Adrenal gland (tissue), 12 donors: ENCODE results near the gene CAMTA1. TPM values are rescaled to one million over a fixed set of nuclear protein-coding genes. Genes with fewer than 3 reads are reported as not detected.

Experiments used
- DNase-seq, 7 donors: peaks; one replicate each; pipeline ENCODE4 v3.0.0-alpha.2; 2019 to 2020
- H3K27ac ChIP-seq, 5 donors: fragments of 200-600 bp; sonication (generic) in 4 of 5; 1 replicate in 3 of 5; 2 replicates in 2 of 5; pipeline versions ENCODE4 v1.5.1 to v1.8.0; 2016 to 2020; ENCODE audit warnings: mild to moderate bottlenecking in 1 of 5
- H3K27me3 ChIP-seq: fragments of 200-600 bp; 2 replicates; pipeline ENCODE4 v1.8.0; 2021
- H3K36me3 ChIP-seq, 2 donors: fragments of 200-600 bp; replicated peaks in 1 of 2; 1 replicate in 1 of 2; 2 replicates in 1 of 2; pipeline versions ENCODE4 v1.5.1 to v1.8.0; 2018 to 2022
- H3K4me1 ChIP-seq, 2 donors: fragments of 200-600 bp; replicated peaks in 1 of 2; 1 replicate in 1 of 2; 2 replicates in 1 of 2; pipeline versions ENCODE4 v1.5.1 to v1.8.0; 2018 to 2021
- H3K4me3 ChIP-seq, 4 donors: fragments of 200-600 bp; sonication (generic) in 3 of 4; one replicate each; pipeline ENCODE4 v1.5.1; 2016 to 2018
- H3K9me3 ChIP-seq, 3 donors: fragments of 200-600 bp; sonication (generic) in 1 of 3; replicated peaks in 1 of 3; 1 replicate in 2 of 3; 2 replicates in 1 of 3; pipeline versions ENCODE4 v1.5.1 to v1.8.0; 2016 to 2021
- CTCF ChIP-seq, 6 experiments: fragments of 450-650 bp in 4 of 6; fragments of 200-600 bp in 2 of 6; sonication (generic) in 1 of 6; IDR thresholded peaks; 1 replicate in 5 of 6; 2 replicates in 1 of 6; pipeline versions ENCODE4 v1.5.1 to v1.8.0; 2016 to 2021; ENCODE audit warnings: antibody characterized with exemption in 6 of 6, mild to moderate bottlenecking in 2 of 6, moderate library complexity in 1 of 6
- POLR2A ChIP-seq, 2 donors: fragments of 450-650 bp; IDR thresholded peaks; one replicate each; pipeline ENCODE4 v1.6.1; 2017; ENCODE audit warnings: antibody characterized with exemption in 2 of 2, mild to moderate bottlenecking in 2 of 2, moderate library complexity in 1 of 2
- WGBS, 4 donors: extraction: QIAGEN DNeasy Blood & Tissue Kit in 2 of 4; methylation state at CpG; one replicate each; pipeline versions ENCODE4 v1.1.5 to v1.1.7; 2013 to 2017; 5-methylcytosine and 5-hydroxymethylcytosine counted together
- intact Hi-C, 2 donors: fragments of 100-400 bp; cut with DNase I; formaldehyde crosslinking; loops; one replicate each; pipeline versions ENCODE4 v1.14.1 to v1.15.0; 2022 to 2023
- polyA plus RNA-seq, 3 donors: library from polyadenylated mRNA; stranded (reverse); fragments of 200-250 nt in 2 of 3; fragments of 350-450 nt in 1 of 3; fragmentation: Illumina TruSeq in 1 of 3; extraction: RNeasy Lipid Tissue Mini Kit (QIAGEN cat#74804) in 1 of 3; gene quantifications; one replicate each; pipeline ENCODE4 v1.2.3, GENCODE V29; 2013 to 2014
- total RNA-seq, 9 donors: library from RNA; depleted of rRNA in 4 of 9; stranded (reverse); fragments of >200 nt in 4 of 9; fragments of 120-200 nt in 1 of 9; fragmentation: NEBNext Ultra II Directional in 1 of 9; extraction: Animal tissue kit (Norgen Biotek cat#: 25700) in 1 of 9; gene quantifications; one replicate each; pipeline versions ENCODE4 v1.1.0 to v1.2.4, GENCODE V29; 2013 to 2023
- donor health status: healthy with polysubstance abuse.
- donor health status: Bipolar disorder and iron deficiency.
- donor health status: DM: yes; HTN: yes; CAD: no.
- donor health status: DM: no; HTN: no; CAD: no.
- donor health status: DM: no; HTN: no; CAD: no.
- donor health status: DM: yes; HTN: yes; CAD: no.

Gene CAMTA1
- total and polyA plus RNA-seq, 12 donors, result 62.9 to 141 (median 96.9) TPM

DNA sequence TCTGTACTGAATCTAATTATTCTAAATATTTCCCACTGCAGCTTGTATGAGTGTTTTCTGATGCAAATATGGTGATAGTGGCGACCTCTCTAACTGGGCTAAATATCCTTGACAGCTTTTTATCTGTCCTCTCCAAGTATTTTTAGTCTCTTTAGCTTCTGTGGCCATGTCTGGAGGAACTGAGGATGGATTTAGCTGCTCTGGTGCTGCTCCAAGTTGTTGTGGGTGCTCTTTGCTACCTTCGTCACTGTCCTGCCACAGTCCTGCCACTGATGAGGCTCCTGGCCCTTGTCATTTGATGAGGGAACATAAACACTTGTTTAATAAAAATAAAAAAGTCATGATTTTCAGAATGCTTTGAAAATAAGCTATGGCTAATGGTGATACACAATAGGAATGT, 15.9 kb downstream of the CAMTA1 start:
- Histone ChIP-seq H3K4me1 (peaks cover 34 to 50% of the 10 kb centered on the region in 2 donors), H3K27me3 (no peaks in the 10 kb centered on the region), H3K36me3 (no peaks in the 10 kb centered on the region), H3K9me3 (no peaks in the 10 kb centered on the region), H3K27ac (peak overlapping the region; percentile 27 to 77 (median 74)), H3K4me3 (no peak overlapping the region)
- 42 to 66% (median 55%) methylated on average over 2 of the region's 2 CpGs for WGBS, 4 donors
- intact Hi-C loops, result no loop called here
- no peak for DNase-seq
- no peak for TF ChIP-seq POLR2A (IDR thresholded peaks at IDR 0.05)
- TF ChIP-seq CTCF (IDR thresholded peaks at IDR 0.05), result no peak

DNA sequence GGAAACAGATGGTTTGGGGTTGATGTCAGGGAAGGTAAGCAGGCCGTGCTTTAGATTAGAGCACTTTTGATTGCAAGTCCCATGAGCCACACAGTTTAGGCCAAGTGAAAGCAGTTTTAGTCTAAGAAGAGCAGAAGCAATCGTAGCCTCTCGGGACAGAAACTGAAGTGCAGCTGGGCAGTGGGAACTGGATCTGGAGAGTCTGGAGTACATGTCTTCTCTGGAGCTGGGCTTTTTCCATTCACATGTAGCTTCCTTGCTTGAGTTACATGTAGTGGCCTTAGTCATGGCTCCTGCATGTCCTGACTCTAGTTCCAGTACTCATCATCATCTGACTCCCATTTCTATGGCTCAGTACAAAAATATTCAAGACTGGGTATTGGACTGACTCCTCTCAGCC, 16.7 kb downstream of the CAMTA1 start:
- intact Hi-C loops, result no loop called here
- peak overlapping the region in 3 of 5 donors; percentile 27 to 75 (median 64) for H3K27ac ChIP-seq
- H3K4me1 ChIP-seq, result peaks cover 34 to 50% of the 10 kb centered on the region in 2 donors

DNA sequence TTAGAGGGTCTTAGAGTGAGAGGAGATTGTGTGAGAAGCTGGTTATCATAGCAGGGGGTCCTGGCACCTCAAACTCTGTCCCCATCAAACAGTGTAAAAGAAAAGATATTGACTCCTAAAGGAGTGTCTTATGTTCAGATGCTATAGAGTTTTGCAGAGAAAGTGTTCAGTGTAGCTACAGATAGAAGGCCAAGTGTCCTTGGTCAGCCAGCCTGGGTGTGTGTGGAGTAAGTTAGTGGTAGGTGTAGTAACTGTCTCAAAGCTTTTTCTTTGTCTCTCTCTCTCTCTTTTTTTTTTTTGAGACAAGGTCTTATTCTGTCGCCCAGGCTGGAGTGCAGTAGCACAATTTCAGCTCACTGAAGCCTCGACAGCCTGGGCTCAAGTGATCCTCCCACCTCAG, 17.2 kb downstream of the CAMTA1 start:
- Histone ChIP-seq H3K36me3 (no peaks in the 10 kb centered on the region), H3K4me3 (no peak overlapping the region), H3K9me3 (no peaks in the 10 kb centered on the region), H3K27ac (peak overlapping the region in 4 of 5 donors; percentile 7 to 75 (median 68)), H3K27me3 (no peaks in the 10 kb centered on the region), H3K4me1 (peaks cover 35 to 50% of the 10 kb centered on the region in 2 donors)
- TF ChIP-seq CTCF (IDR thresholded peaks at IDR 0.05) (no peak), POLR2A (IDR thresholded peaks at IDR 0.05) (no peak)
- no peak for DNase-seq
- 80 to 100% (median 89%) methylated on average over 2 of the region's 2 CpGs for WGBS, 4 donors
- intact Hi-C loops, result no loop called here

More for the DNA sequence above, 16.7 kb downstream of the CAMTA1 start:
- Histone ChIP-seq H3K36me3 (no peaks in the 10 kb centered on the region), H3K9me3 (no peaks in the 10 kb centered on the region), H3K4me3 (no peak overlapping the region), H3K27me3 (no peaks in the 10 kb centered on the region)
- WGBS, 4 donors, result 79 to 89% (median 84%) methylated on average over 3 of the region's 3 CpGs
- TF ChIP-seq CTCF (IDR thresholded peaks at IDR 0.05) (no peak), POLR2A (IDR thresholded peaks at IDR 0.05) (no peak)
- no peak for DNase-seq

DNA sequence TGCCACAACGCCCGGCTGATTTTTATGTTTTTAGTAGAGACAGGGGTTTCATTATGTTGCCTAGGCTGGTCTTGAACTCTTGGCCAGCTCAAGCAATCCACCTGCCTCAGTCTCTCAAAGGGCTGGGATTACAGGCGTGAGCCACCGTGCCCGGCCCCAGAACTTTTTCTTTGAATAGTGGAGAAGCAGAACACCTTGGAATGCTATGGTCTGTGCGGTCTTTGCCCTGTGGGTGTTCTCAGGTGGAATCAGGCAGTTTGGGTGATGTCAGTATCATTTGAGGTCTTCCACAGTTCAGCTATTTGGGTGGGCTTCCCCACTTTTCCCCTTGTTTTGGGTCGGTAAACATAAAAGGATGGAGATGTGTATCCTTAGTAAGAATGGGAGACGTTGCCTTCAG, 17.6 kb downstream of the CAMTA1 start:
- intact Hi-C loops, result no loop called here
- WGBS, 4 donors, result 78 to 89% (median 85%) methylated on average over 8 of the region's 8 CpGs

More for the DNA sequence above, 17.6 kb downstream of the CAMTA1 start:
- Histone ChIP-seq H3K4me3 (no peak overlapping the region), H3K4me1 (peaks cover 36 to 51% of the 10 kb centered on the region in 2 donors), H3K27me3 (no peaks in the 10 kb centered on the region), H3K9me3 (no peaks in the 10 kb centered on the region), H3K36me3 (no peaks in the 10 kb centered on the region), H3K27ac (peak overlapping the region in 4 of 5 donors; percentile 7 to 75 (median 68))
- DNase-seq, result no peak
- no peak for TF ChIP-seq CTCF (IDR thresholded peaks at IDR 0.05)
- TF ChIP-seq POLR2A (IDR thresholded peaks at IDR 0.05), result no peak
